ENCODE data around the gene ERMP1. TPM values are rescaled to one million over a fixed set of nuclear protein-coding genes. Genes with fewer than 3 reads are reported as not detected.

The ERMP1 gene
- total and polyA plus RNA-seq, 2 donors (not counting 1 experiment from before 2014, with no cell fraction given) = 4.9 to 10.6 TPM

DNA sequence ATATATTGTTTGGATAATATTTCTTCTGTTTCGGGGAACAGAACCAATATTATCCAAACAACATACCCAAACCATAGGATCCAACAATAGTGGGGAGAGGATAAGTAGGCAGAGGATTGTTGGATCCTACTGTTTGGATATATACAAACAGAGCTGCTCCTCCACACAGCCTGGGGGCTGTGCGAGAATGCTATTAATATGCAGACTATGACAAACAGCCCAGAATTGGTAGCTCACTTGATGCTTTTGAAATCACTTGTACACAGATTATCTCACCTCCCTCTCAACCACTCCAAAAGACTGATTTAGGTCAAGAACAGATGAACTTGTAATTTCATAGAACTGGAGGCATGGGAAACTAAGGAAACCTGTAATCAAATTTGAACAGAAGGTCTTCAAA lies 33.4 kb upstream of the ERMP1 start:
- Mint-ChIP-seq H3K4me3 (no peak overlapping the region), H3K27me3 (no peaks in the 10 kb centered on the region), H3K27ac (no peak overlapping the region), H3K9me3 (ENCODE audit: insufficient read depth) (no peaks in the 10 kb centered on the region), H3K4me1 (no peaks in the 10 kb centered on the region)
- intact Hi-C loops (cut with micrococcal nuclease) = no loop called here
- ChIA-PET CTCF (no interaction called here), POLR2A (no interaction called here)
- H4K20me1 ChIP-seq (ENCODE audit: control insufficient read depth, insufficient read depth, low read length, poor library complexity, severe bottlenecking) = no peaks in the 10 kb centered on the region
- H3K36me3 ChIP-seq (replicated peaks in 1 of 2; ENCODE audit: control extremely low read depth in 1 of 2, control insufficient read depth in 1 of 2, extremely low read depth in 1 of 2, insufficient read depth in 2 of 2, low read length in 1 of 2) = no peaks in the 10 kb centered on the region
- H2AFZ ChIP-seq (ENCODE audit: insufficient read depth, low read depth, low read length, poor library complexity, severe bottlenecking) = no peak overlapping the region
- H3K27ac ChIP-seq (ENCODE audit: low read length in 2 of 2) = no peak overlapping the region
- H3K79me2 ChIP-seq (ENCODE audit: control insufficient read depth, insufficient read depth, low read length) = no peaks in the 10 kb centered on the region
- ATAC-seq (ENCODE audit: low read depth) (no peak), DNase-seq (no peak)
- H3K4me2 ChIP-seq (replicated peaks; ENCODE audit: low read depth, low read length, poor library complexity, severe bottlenecking) = no peak overlapping the region
- no CpG with 5 or more reads among the region's 2 CpGs for WGBS (ENCODE audit: insufficient coverage)
- no peaks in the 10 kb centered on the region for H3K27me3 ChIP-seq (replicated peaks in 1 of 4; ENCODE audit: control extremely low read depth in 1 of 4, control insufficient read depth in 3 of 4, insufficient read depth in 4 of 4, low read length in 3 of 4)
- TF ChIP-seq, protein P1, sequence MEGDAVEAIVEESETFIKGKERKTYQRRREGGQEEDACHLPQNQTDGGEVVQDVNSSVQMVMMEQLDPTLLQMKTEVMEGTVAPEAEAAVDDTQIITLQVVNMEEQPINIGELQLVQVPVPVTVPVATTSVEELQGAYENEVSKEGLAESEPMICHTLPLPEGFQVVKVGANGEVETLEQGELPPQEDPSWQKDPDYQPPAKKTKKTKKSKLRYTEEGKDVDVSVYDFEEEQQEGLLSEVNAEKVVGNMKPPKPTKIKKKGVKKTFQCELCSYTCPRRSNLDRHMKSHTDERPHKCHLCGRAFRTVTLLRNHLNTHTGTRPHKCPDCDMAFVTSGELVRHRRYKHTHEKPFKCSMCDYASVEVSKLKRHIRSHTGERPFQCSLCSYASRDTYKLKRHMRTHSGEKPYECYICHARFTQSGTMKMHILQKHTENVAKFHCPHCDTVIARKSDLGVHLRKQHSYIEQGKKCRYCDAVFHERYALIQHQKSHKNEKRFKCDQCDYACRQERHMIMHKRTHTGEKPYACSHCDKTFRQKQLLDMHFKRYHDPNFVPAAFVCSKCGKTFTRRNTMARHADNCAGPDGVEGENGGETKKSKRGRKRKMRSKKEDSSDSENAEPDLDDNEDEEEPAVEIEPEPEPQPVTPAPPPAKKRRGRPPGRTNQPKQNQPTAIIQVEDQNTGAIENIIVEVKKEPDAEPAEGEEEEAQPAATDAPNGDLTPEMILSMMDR (IDR thresholded peaks at IDR 0.05) = no peak
- TF ChIP-seq EZH2 (IDR thresholded peaks at IDR 0.05; ENCODE audit: borderline replicate concordance, insufficient read depth, low read depth, low read length, poor library complexity, severe bottlenecking) = no peak
- no peaks in the 10 kb centered on the region for H3K9me3 ChIP-seq (ENCODE audit: control extremely low read depth in 1 of 3, control insufficient read depth in 2 of 3, insufficient read depth in 1 of 3, low read length in 2 of 3)
- no peak overlapping the region for H3K4me3 ChIP-seq (ENCODE audit: control extremely low read depth in 1 of 5, extremely low read depth in 1 of 5, insufficient read depth in 1 of 5, low read depth in 2 of 5, low read length in 4 of 5)
- H3K4me1 ChIP-seq (ENCODE audit: control insufficient read depth in 2 of 2, insufficient read depth in 2 of 2, low read length in 2 of 2) = no peaks in the 10 kb centered on the region
- H3K9ac ChIP-seq (ENCODE audit: low read length) = no peak overlapping the region

DNA sequence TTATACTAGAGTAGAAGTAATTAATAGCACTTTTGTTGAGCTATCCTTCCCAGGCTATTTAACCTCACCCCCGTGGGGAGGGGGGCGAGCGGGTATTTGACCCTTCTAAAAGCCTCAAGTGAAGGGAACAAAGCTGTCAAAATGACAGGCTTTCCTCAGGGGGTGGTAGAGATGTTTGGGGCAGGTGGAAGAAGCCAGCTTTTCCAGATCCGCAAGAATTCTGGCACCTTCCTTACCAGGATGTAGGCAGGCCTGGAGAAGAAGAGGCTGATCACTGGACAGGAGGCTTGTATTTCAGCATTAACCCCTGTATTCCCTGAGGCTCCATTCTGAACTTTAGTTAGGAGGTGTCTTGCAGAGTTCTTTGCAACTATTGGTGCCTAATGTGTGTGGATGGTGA lies 31.5 kb upstream of the ERMP1 start:
- no peak overlapping the region for H2AFZ ChIP-seq (ENCODE audit: insufficient read depth, low read depth, low read length, poor library complexity, severe bottlenecking)
- no peaks in the 10 kb centered on the region for H3K9me3 ChIP-seq (ENCODE audit: control extremely low read depth in 1 of 3, control insufficient read depth in 2 of 3, insufficient read depth in 1 of 3, low read length in 2 of 3)
- H4K20me1 ChIP-seq (ENCODE audit: control insufficient read depth, insufficient read depth, low read length, poor library complexity, severe bottlenecking) = no peaks in the 10 kb centered on the region
- no peak overlapping the region for H3K4me2 ChIP-seq (replicated peaks; ENCODE audit: low read depth, low read length, poor library complexity, severe bottlenecking)
- H3K9me3 Mint-ChIP-seq (ENCODE audit: insufficient read depth) = no peaks in the 10 kb centered on the region
- H3K27ac ChIP-seq (ENCODE audit: low read length in 2 of 2) = no peak overlapping the region
- H3K4me1 ChIP-seq (ENCODE audit: control insufficient read depth in 2 of 2, insufficient read depth in 2 of 2, low read length in 2 of 2) = no peaks in the 10 kb centered on the region
- no peaks in the 10 kb centered on the region for H3K27me3 Mint-ChIP-seq
- H3K79me2 ChIP-seq (ENCODE audit: control insufficient read depth, insufficient read depth, low read length) = no peaks in the 10 kb centered on the region
- intact Hi-C loops (cut with micrococcal nuclease) = no loop called here
- H3K4me1 Mint-ChIP-seq = no peaks in the 10 kb centered on the region
- no peaks in the 10 kb centered on the region for H3K36me3 ChIP-seq (replicated peaks in 1 of 2; ENCODE audit: control extremely low read depth in 1 of 2, control insufficient read depth in 1 of 2, extremely low read depth in 1 of 2, insufficient read depth in 2 of 2, low read length in 1 of 2)
- H3K27me3 ChIP-seq (replicated peaks in 1 of 4; ENCODE audit: control extremely low read depth in 1 of 4, control insufficient read depth in 3 of 4, insufficient read depth in 4 of 4, low read length in 3 of 4) = no peaks in the 10 kb centered on the region
- no peak for DNase-seq
- TF ChIP-seq EZH2 (IDR thresholded peaks at IDR 0.05; ENCODE audit: borderline replicate concordance, insufficient read depth, low read depth, low read length, poor library complexity, severe bottlenecking) = no peak
- TF ChIP-seq, protein P1 (IDR thresholded peaks at IDR 0.05) = no peak
- CTCF ChIA-PET = interaction anchor here (1.2 kb wide), 1 partner anchor 32 kb away, joined by 3 read pairs; the partner anchor contains the start of gene ERMP1
- ATAC-seq (ENCODE audit: low read depth) = no peak
- no peak overlapping the region for H3K27ac Mint-ChIP-seq
- no peak overlapping the region for H3K4me3 ChIP-seq (ENCODE audit: control extremely low read depth in 1 of 5, extremely low read depth in 1 of 5, insufficient read depth in 1 of 5, low read depth in 2 of 5, low read length in 4 of 5)
- H3K4me3 Mint-ChIP-seq = no peak overlapping the region
- WGBS (ENCODE audit: insufficient coverage) = 100% methylated on average over 3 of the region's 4 CpGs
- POLR2A ChIA-PET = no interaction called here
- no peak overlapping the region for H3K9ac ChIP-seq (ENCODE audit: low read length)
